ENCODE data around the gene SKI. TPM values are rescaled to one million over a fixed set of nuclear protein-coding genes. Genes with fewer than 3 reads are reported as not detected.

SKI gene
- total RNA-seq, 2 donors from 2014 or later: 65.4 to 79.2 TPM

GRCh38 chr1:2184934-2185333 is 43.2 kb upstream of the SKI start:
- H3K9ac ChIP-seq (ENCODE audit: extremely low read depth, low read length, poor library complexity, severe bottlenecking): no peak overlapping the region
- no peak overlapping the region for H3K27ac ChIP-seq (ENCODE audit: low read depth, low read length)
- H3K9me3 Mint-ChIP-seq: no peaks in the 10 kb centered on the region
- 96 to 97% methylated on average over 31 to 33 of the region's 33 CpGs for WGBS, 2 experiments (ENCODE audit: insufficient coverage in 1 of 2, insufficient read length in 1 of 2)
- H3K4me1 ChIP-seq (ENCODE audit: control insufficient read depth, insufficient read depth, low read length): no peaks in the 10 kb centered on the region
- H3K27ac Mint-ChIP-seq: no peak overlapping the region
- DNase-seq: no peak
- H3K4me1 Mint-ChIP-seq: peaks cover 2% of the 10 kb centered on the region
- no peak overlapping the region for H3K4me3 ChIP-seq (ENCODE audit: low read length)
- TF ChIP-seq CTCF (conservative IDR thresholded peaks at IDR 0.05): no peak
- H3K27me3 Mint-ChIP-seq (ENCODE audit: insufficient read depth): no peaks in the 10 kb centered on the region
- H3K27me3 ChIP-seq (ENCODE audit: control insufficient read depth, insufficient read depth, low read length, poor library complexity, severe bottlenecking): no peaks in the 10 kb centered on the region
- H3K36me3 ChIP-seq (ENCODE audit: control insufficient read depth, insufficient read depth, low read length): peaks cover 5% of the 10 kb centered on the region
- peaks cover 35% of the 10 kb centered on the region for H3K36me3 Mint-ChIP-seq (ENCODE audit: low read depth)
- no peaks in the 10 kb centered on the region for H3K9me3 ChIP-seq (ENCODE audit: control insufficient read depth, low read length)
- H3K4me3 Mint-ChIP-seq: no peak overlapping the region

- Mint-ChIP-seq H3K36me3 (ENCODE audit: low read depth) (peaks cover 26% of the 10 kb centered on the region), H3K27me3 (ENCODE audit: insufficient read depth) (no peaks in the 10 kb centered on the region), H3K27ac (peak overlapping the region; percentile 44), H3K9me3 (no peaks in the 10 kb centered on the region), H3K4me3 (no peak overlapping the region), H3K4me1 (peaks cover 7% of the 10 kb centered on the region)
- Histone ChIP-seq H3K9me3 (ENCODE audit: control insufficient read depth, low read length) (no peaks in the 10 kb centered on the region), H3K27ac (ENCODE audit: low read depth, low read length) (no peak overlapping the region), H3K36me3 (ENCODE audit: control insufficient read depth, insufficient read depth, low read length) (no peaks in the 10 kb centered on the region), H3K27me3 (ENCODE audit: control insufficient read depth, insufficient read depth, low read length, poor library complexity, severe bottlenecking) (no peaks in the 10 kb centered on the region), H3K4me1 (ENCODE audit: control insufficient read depth, insufficient read depth, low read length) (no peaks in the 10 kb centered on the region), H3K9ac (ENCODE audit: extremely low read depth, low read length, poor library complexity, severe bottlenecking) (no peak overlapping the region), H3K4me3 (ENCODE audit: low read length) (no peak overlapping the region)
- 96% methylated on average over 25 to 38 of the region's 38 CpGs for WGBS, 2 experiments (ENCODE audit: insufficient coverage in 1 of 2, insufficient read length in 1 of 2)
- no peak for DNase-seq
- no peak for TF ChIP-seq CTCF (conservative IDR thresholded peaks at IDR 0.05)
Observed at GRCh38 chr1:2185880-2186855, 42.0 kb upstream of the SKI start.

GRCh38 chr1:2186901-2187300 is 41.2 kb upstream of the SKI start:
- no peak overlapping the region for H3K4me3 ChIP-seq (ENCODE audit: low read length)
- Mint-ChIP-seq H3K9me3 (no peaks in the 10 kb centered on the region), H3K27me3 (ENCODE audit: insufficient read depth) (no peaks in the 10 kb centered on the region), H3K4me3 (no peak overlapping the region), H3K36me3 (ENCODE audit: low read depth) (peaks cover 28% of the 10 kb centered on the region), H3K27ac (no peak overlapping the region), H3K4me1 (peaks cover 10% of the 10 kb centered on the region)
- no peaks in the 10 kb centered on the region for H3K36me3 ChIP-seq (ENCODE audit: control insufficient read depth, insufficient read depth, low read length)
- DNase-seq: no peak
- no peak overlapping the region for H3K9ac ChIP-seq (ENCODE audit: extremely low read depth, low read length, poor library complexity, severe bottlenecking)
- no peaks in the 10 kb centered on the region for H3K9me3 ChIP-seq (ENCODE audit: control insufficient read depth, low read length)
- H3K4me1 ChIP-seq (ENCODE audit: control insufficient read depth, insufficient read depth, low read length): no peaks in the 10 kb centered on the region
- H3K27ac ChIP-seq (ENCODE audit: low read depth, low read length): no peak overlapping the region
- H3K27me3 ChIP-seq (ENCODE audit: control insufficient read depth, insufficient read depth, low read length, poor library complexity, severe bottlenecking): no peaks in the 10 kb centered on the region
- no peak for TF ChIP-seq CTCF (conservative IDR thresholded peaks at IDR 0.05)
- 93 to 96% methylated on average over 7 to 9 of the region's 9 CpGs for WGBS, 2 experiments (ENCODE audit: insufficient coverage in 1 of 2, insufficient read length in 1 of 2)

Measured in endodermal cell (in vitro differentiated cells).